IMR-90 (cell line): Measurements from ENCODE around the gene ARHGEF7.

Experiments
- BHLHE40 ChIP-seq: fragments of 150-350 bp; IDR thresholded peaks from 2 replicates; pipeline ENCODE4 v1.6.1; 2016; ENCODE audit warnings: mild to moderate bottlenecking, low read depth, low read length
- CEBPB ChIP-seq: IDR thresholded peaks from 2 replicates; pipeline ENCODE4 v1.6.1; 2012; ENCODE audit warnings: low read depth, low read length, improper control_type of control experiment
- FOS ChIP-seq: fragments of 150-350 bp; IDR thresholded peaks from 2 replicates; pipeline ENCODE4 v1.6.1; 2016; ENCODE audit warnings: low read depth, low read length
- MXI1 ChIP-seq: IDR thresholded peaks from 2 replicates; pipeline ENCODE4 v1.6.1; 2012; ENCODE audit warnings: low read depth, mild to moderate bottlenecking, low read length, moderate library complexity, borderline replicate concordance
- NFE2L2 ChIP-seq: fragments of 150-350 bp; IDR thresholded peaks from 2 replicates; pipeline ENCODE4 v1.6.1; 2016; ENCODE audit warnings: low read depth, mild to moderate bottlenecking, low read length
- POLR2A ChIP-seq: IDR thresholded peaks from 2 replicates; pipeline ENCODE4 v1.6.1; 2012; ENCODE audit warnings: mild to moderate bottlenecking, low read depth, low read length
- RAD21 ChIP-seq: IDR thresholded peaks from 2 replicates; pipeline ENCODE4 v1.6.1; 2012; ENCODE audit warnings: low read length, improper control_type of control experiment
- RCOR1 ChIP-seq: IDR thresholded peaks from 2 replicates; pipeline ENCODE4 v1.6.1; 2012; ENCODE audit warnings: mild to moderate bottlenecking, low read length, improper control_type of control experiment; ENCODE audit not compliant: insufficient replicate concordance
- RFX5 ChIP-seq: IDR thresholded peaks from 2 replicates; pipeline ENCODE4 v1.8.0; 2012; ENCODE audit warnings: low read depth, mild to moderate bottlenecking, low read length, moderate library complexity
- SMC3 ChIP-seq: fragments of 150-350 bp; IDR thresholded peaks from 2 replicates; pipeline ENCODE4 v1.6.1; 2016; ENCODE audit warnings: low read depth, mild to moderate bottlenecking, antibody characterized with exemption, low read length, moderate library complexity
- TF ChIP-seq, protein P1 (sequence below): conservative IDR thresholded peaks from 2 replicates; pipeline ENCODE4 v1.5.1; 2012; ENCODE audit warnings: mild to moderate bottlenecking, low read depth, low read length, improper control_type of control experiment
- TF ChIP-seq, protein P2 (sequence below): fragments of 150-350 bp; IDR thresholded peaks from 2 replicates; pipeline ENCODE4 v1.6.1; 2017; ENCODE audit warnings: mild to moderate bottlenecking, antibody characterized with exemption, low read length, low read depth
- TF ChIP-seq, protein P3 (sequence below): fragments of 150-350 bp; IDR thresholded peaks from 2 replicates; pipeline ENCODE4 v1.6.1; 2016; ENCODE audit warnings: low read depth, mild to moderate bottlenecking, low read length, moderate library complexity, borderline replicate concordance

- TF ChIP-seq CEBPB: no peak
- TF ChIP-seq, protein P1, sequence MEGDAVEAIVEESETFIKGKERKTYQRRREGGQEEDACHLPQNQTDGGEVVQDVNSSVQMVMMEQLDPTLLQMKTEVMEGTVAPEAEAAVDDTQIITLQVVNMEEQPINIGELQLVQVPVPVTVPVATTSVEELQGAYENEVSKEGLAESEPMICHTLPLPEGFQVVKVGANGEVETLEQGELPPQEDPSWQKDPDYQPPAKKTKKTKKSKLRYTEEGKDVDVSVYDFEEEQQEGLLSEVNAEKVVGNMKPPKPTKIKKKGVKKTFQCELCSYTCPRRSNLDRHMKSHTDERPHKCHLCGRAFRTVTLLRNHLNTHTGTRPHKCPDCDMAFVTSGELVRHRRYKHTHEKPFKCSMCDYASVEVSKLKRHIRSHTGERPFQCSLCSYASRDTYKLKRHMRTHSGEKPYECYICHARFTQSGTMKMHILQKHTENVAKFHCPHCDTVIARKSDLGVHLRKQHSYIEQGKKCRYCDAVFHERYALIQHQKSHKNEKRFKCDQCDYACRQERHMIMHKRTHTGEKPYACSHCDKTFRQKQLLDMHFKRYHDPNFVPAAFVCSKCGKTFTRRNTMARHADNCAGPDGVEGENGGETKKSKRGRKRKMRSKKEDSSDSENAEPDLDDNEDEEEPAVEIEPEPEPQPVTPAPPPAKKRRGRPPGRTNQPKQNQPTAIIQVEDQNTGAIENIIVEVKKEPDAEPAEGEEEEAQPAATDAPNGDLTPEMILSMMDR: no peak
- TF ChIP-seq RAD21: no peak
- TF ChIP-seq RCOR1: no peak
- TF ChIP-seq SMC3: no peak
- no peak for TF ChIP-seq POLR2A
- TF ChIP-seq, protein P2, sequence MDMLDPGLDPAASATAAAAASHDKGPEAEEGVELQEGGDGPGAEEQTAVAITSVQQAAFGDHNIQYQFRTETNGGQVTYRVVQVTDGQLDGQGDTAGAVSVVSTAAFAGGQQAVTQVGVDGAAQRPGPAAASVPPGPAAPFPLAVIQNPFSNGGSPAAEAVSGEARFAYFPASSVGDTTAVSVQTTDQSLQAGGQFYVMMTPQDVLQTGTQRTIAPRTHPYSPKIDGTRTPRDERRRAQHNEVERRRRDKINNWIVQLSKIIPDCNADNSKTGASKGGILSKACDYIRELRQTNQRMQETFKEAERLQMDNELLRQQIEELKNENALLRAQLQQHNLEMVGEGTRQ: no peak
- TF ChIP-seq RFX5: no peak
- TF ChIP-seq MXI1: no peak
- no peak for TF ChIP-seq BHLHE40
- TF ChIP-seq FOS: no peak
- TF ChIP-seq, protein P3, sequence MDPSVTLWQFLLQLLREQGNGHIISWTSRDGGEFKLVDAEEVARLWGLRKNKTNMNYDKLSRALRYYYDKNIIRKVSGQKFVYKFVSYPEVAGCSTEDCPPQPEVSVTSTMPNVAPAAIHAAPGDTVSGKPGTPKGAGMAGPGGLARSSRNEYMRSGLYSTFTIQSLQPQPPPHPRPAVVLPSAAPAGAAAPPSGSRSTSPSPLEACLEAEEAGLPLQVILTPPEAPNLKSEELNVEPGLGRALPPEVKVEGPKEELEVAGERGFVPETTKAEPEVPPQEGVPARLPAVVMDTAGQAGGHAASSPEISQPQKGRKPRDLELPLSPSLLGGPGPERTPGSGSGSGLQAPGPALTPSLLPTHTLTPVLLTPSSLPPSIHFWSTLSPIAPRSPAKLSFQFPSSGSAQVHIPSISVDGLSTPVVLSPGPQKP: no peak
- no peak for TF ChIP-seq NFE2L2
These were observed 168.3 kb downstream of the ARHGEF7 start for GRCh38 chr13:111283457-111283856.
